B cell (primary cell): ENCODE data around the gene MXRA5.

ENCODE experiments used
- CTCF ChIP-seq: fragments of 200-600 bp; IDR thresholded peaks from one replicate; pipeline ENCODE4 v1.8.0; 2022; ENCODE audit warnings: antibody characterized with exemption, mild to moderate bottlenecking
- EZH2 ChIP-seq: IDR thresholded peaks from 2 replicates; pipeline ENCODE4 v1.6.1; 2012; ENCODE audit warnings: borderline replicate concordance, low read depth, mild to moderate bottlenecking, moderate library complexity, low read length; ENCODE audit not compliant: insufficient read depth, poor library complexity, severe bottlenecking

- no peak for TF ChIP-seq CTCF
- no peak for TF ChIP-seq EZH2
These were observed 46.7 kb upstream of the MXRA5 start for GRCh38 chrX:3393178-3393577.
